Retina (tissue), 1 donor: ENCODE results near the gene ADAMTS9.

Source experiments
- DNase-seq: peaks from one replicate; pipeline ENCODE4 v3.0.0-alpha.2; 2016

Gene ADAMTS9

DNA sequence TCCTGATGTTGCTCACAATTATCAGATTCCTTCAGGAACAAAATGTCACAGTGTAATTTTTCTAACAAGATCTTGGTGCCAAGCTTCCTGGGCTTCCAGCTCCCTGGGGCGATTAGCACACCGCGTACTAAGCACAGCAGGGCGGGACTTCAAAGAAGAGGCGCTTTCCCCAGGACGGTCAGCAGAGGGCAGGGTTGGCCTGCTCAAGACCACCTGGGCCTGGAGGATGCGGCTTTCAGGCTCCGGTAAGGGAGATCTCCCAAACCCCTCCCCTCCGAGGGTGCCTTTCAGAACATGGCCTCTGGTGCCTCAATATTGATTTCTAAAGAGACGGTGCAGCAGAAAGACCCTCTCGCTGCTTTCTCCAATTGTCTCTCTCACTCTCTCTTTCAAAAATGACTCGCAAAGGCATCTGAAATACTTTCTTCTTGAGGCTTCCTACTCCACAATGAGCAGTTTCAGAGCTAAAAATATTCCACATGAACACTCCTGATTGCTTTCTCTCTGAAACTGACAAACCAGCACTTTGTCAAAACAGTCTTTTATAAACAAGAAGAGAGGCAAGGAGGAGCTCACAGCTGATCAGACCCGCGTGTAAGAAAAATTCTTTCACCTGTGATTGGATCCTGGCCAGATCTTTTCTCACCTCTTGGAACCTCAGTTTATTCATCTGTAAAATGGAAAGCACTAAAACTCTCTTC, 154.0 kb downstream of the ADAMTS9 start:
- DNase-seq = peak; percentile 91

DNA sequence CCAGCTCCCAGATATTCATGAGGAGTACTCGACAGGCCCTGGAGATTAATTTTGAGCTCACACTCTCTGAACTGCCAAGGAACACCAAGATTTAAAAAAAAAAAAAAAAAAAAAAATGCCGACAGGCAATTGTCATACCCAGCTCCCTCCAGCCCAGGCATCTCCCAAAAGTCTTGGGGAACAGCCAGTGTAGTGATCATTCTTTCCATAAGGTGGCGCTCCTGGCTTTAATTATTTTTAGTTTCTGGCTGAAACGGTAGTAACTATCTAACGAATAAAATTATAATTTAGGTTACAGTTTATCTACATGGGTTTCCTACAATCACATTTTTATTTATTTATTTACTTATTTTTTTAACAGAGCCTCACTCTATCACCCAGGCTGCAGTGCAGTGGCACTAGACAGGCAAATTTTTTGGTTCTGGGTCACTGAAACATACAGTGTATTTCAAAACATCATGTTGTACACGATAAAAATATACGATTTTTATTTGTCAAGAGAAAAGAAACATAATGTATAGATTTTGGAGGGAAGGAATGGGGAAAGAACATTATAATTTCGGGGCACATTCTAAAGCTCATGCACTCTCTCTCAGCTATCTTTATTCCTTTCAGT, 157.3 kb downstream of the ADAMTS9 start:
- peak; percentile 68 for DNase-seq

DNA sequence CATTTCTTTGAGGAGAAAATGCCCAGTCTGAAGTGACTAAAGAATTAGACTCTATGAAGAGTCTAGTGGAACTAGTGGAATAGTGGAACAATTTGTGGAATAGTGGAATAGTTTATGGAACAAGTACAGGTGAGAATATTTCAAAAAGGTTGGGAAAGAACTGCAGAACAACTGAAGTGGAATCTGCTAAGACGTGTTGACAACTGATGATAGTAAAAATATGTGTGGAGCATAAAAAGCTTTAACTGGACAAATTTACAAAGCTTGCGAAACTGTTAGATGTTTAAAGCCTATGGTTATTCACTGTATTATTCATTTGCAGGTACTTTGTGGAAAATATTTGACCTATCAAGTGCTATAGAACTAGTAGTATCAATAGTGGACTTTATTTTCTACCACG, 164.5 kb downstream of the ADAMTS9 start:
- no peak for DNase-seq

DNA sequence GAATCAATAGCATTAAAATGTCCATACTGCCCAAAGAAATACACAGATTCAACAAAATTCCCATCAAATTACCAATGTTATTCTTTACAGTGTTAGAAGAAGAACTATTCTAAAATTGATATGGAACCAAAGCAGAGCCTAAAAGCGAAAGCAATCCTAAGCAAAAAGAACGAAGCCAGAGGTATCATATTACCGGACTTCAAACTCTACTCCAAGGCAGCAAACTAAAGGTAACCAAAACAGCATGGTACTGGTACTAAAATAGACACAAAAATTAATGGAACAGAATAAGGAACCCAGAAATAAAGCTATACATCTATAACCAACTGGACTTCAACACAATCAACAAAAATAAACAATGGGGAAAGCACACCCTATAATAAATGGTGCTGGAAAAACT, 167.5 kb downstream of the ADAMTS9 start:
- no peak for DNase-seq

DNA sequence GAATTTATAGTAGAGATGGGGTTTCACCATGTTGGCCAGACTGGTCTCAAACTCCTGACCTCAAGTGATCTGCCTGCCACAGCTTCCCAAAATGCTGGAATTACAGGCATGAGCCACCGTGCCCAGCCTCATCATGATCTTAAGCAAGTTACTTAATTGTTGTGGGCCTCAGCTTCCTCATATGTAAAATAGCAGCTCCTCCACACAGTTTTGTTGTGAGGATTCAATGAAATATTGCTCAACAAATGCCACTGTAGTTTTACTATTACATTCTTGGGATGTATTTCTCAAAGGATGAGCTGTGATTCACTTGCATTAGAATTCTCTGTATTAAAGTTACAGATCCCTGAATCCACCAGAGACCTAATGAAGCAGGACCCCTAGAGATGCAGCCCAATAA, 168.8 kb downstream of the ADAMTS9 start:
- no peak for DNase-seq

DNA sequence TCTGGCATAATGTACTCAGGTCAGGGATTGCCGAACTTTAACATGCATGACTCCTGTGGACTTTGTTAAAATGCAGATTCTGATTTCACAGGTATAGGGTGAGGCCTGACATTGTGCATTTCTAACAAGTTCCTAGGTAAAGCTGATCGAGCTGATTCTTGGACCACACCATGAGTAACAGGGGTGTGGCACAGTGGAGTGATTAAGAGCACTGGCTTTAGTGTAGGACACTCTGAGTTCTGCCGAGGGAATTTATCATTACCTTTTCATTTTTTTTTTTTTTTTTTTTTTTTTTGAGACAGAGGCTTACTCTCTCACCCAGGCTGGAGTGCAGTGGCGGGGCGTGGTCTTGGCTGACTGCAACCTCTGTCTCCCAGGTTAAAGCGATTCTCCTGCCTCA, 169.3 kb downstream of the ADAMTS9 start:
- DNase-seq = no peak

DNA sequence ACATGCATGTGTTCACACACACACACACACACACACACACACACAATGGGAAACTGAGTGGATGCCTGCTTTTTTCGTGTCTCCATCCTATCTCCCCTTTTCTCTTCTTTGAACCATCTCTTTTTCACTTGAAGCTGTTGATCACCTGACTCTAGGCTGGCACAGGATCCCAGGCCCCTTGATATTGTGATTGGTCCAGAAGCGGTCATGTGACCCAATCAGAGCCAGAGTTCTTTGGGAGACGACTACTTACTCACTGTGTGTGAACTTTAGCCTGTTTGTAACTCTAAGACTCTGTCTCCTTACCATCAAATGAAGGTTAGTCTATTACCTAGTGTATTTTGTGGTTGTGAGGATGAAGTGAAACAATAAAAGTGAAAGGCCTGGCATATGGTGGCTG, 172.9 kb downstream of the ADAMTS9 start:
- DNase-seq = no peak

DNA sequence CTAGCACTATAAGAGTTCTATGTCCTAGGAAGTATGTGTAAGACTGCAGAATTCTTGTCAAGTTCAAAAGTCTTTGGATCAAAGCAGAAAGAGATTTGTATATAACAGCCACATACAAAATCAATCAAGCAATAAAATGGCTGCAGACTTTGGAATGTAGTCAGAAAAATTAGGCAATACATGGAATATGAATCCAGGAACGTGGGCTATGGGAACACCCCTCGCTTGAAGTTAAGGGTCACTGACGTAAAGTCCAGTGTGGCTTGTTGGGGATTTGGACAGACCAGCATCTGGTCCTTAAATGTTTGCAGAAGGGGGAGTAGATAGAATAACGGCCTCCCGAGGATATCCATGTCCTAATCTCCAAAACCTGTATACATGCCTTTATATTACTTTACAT, 178.6 kb downstream of the ADAMTS9 start:
- DNase-seq = no peak

DNA sequence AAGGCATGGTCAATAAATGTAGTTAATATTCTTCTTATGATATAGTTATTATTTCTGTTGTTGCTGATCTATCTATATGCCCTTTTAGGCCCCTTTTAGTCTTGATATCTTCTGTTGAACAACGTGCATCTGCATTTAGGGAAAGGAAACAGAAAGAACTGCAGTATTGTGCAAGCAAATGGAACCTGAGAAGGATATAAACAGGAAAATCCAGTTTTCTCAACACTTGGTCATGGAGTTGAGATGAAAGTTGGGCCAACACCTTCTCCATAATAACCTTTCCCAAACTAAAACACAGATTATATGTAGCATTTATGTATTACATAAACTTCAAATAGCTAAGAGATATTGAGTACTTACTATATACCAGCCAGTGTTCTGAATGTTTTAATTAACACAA, 179.7 kb downstream of the ADAMTS9 start:
- DNase-seq = no peak

DNA sequence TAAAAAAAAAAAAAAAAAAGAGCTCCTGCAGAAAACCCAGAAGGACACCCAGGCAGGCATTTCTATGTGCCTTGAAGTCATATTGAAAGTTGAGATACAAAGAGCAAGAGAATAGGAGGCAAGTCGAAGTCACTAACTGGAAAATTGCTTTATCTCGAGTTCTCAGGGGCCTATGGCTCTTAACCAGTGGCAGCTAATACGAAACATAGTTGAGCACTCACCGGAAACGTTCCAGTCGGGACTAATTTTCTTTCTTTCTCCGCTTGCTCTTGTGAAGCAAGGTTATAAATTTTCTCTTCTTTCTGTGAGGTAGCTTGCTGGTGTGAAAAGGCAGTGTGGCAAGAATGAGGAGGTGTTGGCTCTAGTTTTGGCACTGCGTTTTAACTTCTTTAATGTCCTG, 181.5 kb downstream of the ADAMTS9 start:
- no peak for DNase-seq

DNA sequence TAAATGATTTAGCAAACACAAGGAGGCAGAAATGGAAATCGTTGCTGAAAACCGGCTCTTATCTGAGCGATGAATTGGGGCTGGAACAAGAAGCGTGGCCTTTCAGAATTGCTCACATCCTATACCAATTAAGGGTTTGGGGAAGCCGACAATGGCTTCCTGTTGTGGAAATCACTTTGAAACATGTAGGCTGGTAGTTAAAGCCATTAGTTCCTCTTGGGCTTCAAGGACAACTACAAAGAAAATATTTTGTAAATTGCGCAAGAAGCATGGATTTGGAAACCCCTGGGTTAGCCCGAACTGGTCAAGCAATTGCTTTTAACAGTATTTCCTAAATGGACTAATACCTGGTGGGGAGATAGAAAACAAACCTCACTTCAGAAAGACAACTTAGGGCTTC, 182.4 kb downstream of the ADAMTS9 start:
- DNase-seq = no peak

DNA sequence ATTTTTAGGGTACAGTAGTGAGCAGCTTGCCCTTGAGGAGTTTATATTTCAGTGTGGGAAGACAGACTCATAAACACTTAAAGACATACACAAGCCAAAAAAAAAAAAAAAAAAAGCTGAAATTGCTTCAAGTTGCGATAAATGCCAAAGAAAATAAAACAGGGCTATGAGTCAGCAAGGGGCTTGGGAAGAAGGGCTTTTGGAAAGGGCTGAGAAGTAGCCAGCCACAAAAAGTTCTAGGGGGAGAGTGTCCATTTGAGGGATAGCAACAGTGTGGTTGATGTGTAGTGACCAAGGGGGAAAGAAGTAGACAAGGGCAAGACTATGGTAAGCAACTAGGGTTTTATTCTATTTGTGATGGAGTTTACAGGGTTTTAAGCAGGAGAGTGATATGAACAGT, 185.5 kb downstream of the ADAMTS9 start:
- DNase-seq = no peak

DNA sequence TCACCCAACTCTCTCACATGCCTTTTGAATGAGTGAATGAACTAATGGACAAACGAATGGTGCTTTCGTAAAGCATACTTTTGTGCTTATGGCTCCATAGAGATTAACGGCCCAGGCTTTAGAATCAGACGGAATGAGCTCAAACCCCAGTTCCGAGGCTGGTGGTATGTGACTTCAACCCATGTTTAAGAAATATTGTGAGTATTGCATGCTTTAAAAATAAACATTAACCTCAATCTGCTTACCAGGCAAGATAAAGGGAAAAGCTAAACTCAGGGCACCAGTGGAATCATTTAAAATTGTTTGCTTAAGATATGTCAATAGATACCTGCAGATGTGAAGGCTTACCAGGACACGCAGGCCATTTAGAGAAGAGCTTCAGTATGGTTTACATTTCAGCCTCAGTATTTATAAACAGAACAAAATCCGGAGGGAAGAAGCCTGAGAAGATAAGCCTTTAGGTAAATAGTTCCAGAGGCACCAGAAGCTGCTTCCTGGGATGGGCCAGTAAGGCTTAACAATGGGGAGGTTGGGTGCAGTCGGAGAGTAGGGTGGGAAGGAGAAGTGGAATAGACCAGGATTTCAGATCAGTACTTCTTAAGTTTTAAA, 186.4 kb downstream of the ADAMTS9 start:
- DNase-seq = no peak

DNA sequence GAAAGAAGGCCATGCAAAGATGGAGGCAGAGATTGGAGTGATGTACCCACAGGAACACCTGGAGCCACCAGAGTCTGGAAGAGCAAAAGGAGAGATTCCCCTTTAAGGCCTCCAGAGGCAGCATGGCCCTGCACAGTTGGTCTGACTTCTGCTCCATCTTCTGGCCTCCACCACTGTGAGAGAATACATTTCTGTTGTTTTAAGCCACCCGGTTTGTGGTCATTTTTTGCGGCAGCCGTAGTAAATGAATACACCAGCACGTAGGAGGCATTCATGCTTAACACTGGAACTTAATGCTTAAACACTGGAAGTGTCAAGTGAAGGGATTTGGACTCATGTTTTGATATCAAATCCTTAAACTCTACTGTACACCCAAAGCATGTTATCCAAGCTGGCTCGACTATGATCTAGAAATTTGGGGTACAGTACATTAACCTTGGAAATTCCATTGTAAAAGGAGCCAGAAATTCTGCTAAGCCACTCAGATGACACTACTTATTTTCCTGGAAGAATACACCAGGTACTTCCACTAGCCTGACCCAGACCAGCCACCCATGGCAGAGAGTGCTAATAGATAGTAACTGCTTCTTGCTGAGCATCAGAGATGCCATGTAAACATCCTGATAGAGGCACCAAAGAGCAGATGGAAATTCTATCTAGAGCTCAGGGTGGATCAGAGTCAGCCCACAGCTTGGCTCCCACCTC, 190.9 kb downstream of the ADAMTS9 start:
- no peak for DNase-seq

DNA sequence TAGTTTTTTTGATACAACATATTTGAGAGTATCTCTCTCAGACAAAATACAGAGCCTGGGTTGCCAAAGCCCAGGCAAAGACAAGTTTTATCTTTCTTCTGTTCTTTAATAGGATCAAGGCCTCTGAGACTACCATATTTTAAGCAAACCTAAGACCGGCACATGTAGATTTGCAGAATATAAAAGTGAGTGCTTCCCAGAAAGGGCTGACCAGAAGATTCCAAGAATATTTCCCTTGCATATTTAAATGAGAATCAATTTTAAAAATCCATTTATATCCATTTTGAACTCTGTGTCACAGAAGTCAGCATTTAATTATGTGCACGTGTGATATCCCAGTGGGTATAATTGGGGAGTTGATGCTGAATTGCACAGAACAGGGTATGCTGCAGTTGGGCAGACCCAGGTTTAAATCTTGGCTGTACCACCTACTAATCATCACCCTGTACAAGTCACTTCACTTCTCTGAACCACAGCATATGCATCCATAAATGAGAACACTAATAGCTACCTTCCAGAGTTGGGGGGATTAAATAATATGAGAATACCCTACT, 191.9 kb downstream of the ADAMTS9 start:
- DNase-seq = no peak

DNA sequence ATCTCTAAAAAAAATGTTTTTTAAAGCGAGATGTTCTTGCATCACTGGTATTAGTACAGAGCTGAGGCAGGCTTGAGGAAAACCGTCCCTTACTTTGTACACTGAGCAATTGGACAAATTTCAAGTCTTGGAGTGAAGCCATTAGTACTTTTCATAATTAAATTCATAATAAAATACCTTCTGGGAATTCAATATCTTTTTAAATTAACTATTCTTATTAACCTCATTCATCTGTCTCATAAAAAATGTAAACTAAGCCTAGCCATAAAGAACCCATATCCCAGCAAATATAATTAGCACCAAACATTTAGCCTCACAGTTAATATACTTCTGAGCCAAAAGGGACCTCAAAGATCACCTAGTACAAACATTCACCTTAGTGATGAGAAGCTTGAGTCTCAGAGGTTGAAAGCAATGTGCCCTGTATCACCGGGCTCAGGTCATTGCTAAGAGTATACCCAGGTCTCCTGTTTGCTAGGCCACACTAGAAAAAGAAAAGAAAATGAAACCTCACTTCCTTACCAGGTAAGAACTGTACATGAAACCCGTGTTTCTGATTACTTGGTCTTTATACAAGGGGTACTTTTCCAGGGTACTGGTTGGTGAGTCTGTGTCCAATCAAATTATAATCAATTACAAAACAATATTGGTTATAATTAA, 192.5 kb downstream of the ADAMTS9 start:
- DNase-seq = no peak

DNA sequence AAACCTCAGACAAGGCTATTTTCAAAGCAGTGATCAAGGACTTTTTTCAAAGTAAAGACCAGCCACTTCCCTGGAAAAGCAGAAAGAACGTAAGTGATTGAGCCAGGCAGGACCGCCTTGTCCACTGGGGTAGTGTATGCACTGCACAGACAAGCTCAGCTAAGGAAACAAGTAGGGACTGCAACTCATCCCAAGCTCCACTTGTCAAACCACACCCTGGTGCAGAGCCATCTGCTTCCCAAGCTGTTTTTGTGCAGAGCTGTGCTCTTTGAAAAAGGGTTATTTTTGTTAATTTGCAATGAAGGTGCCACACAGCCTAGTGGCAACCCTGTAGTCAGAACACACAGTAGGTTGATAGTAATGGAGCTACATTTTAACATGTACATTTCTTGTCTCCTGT, 193.3 kb downstream of the ADAMTS9 start:
- no peak for DNase-seq

DNA sequence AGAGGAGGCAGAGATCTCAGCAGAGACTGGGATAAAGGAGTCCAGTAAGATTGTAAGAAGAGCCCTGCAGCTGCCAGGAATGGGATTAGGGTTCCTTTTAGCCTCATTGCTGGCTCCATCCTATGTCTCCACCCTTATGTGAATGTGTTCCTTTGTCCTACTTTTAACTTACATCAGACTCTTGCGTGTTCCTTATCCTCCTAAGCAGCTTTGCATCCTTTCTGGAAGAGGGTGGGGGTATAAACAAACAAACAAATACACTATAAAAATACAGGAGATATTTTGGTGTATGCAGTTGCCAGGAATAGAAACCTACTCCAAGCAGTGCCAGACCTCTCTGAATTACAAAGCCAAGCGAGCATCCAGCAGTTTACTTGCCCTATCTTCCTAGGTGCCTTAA, 194.7 kb downstream of the ADAMTS9 start:
- DNase-seq = no peak

DNA sequence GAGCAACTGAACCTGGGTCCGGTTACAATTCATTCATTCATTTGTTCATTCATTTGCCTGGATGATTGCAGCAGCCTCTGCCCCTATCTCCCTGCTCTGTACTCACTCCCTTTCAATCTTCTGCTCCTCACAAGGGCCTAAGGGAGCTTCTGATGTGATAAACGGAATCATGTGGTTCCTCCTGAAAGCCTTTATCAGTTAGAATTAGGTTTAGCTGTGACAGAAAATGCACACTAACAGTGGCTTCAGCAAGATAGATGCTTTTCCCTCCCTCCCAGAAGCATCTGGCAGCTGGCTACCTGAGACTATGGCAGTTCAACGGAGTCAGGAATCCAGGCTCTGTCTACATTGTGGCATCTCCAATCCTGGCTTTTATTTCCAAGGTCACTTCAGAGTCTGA, 196.0 kb downstream of the ADAMTS9 start:
- DNase-seq = no peak

DNA sequence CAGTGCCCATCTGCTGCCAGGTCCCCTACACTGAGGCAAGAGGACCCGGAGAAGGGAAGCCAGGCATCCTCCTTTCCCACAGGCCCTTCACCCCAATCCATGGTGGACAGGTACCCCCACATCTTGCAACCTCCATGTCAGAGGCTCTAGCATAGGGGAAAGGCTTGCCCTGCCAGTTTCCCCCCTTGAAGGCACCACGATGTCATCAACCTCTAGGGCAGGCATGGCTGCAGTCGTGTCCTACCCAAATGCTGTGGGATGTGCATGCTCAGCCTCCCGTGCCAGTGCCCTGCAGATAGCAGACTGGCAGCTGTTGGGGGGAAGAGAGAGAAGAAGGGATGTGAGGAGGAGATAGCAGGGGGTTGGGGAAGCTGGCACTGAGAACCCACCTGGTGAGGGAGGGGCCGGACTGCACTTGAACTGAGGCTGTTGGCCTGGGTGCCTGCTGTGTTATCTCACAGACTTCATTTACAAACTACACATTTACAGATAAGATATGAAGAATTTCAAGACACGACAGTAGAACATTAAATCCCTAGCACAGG, 197.5 kb downstream of the ADAMTS9 start:
- DNase-seq = peak; percentile 22

DNA sequence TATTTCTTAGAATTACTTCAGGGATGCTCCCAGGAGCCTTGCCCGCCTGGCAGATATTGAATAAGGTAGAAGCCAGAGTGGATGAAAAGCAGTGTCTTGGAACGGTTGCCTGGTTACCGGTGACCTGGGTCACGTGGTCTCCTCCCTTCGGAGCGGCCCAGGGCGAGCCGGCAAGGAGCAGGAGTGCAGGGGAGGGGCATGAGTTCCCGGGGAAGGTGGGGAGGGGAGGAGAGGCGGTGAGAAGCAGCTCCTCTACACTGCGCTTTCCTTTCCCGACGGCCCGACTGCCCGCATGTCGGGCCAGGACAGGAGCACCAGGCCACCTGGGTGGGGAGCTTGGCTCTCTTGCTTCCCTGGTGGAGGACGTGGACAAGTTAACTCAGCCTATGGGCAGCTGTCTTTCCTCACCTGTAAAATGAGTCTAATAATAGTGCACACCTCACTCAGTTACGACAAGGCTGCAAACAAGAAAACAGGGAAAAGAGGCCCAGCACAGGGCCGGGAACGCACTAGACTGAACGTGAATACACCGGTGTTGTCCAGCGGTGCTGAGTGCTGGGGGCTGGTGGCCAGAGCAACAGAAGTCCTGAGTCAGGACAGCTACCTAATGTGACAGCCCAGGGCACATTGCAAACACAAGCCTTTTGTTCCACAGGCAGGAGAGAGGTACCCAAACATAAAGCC, 198.3 kb downstream of the ADAMTS9 start:
- peak; percentile 86 for DNase-seq

DNA sequence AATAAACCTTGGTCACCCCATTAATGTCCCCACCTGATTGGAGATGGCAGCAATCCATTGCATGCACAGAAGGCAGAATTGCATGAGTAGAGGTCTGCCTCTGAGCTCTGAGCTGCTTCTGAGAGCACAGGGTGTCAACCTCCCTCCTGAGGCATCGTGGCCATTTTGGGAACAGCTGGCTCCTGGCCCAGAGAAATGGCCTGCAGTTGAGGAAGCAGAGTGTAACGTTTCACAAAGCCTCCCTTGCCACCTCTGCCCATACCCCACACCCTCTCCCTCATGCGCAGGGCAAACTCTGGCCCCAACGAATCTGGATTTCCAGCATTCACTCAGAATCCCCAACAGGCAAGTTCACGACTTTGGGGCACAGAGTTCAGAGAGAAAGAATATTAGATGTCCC, 198.9 kb downstream of the ADAMTS9 start:
- DNase-seq = no peak
